ENCODE measurements around the gene MDN1. TPM values are rescaled to one million over a fixed set of nuclear protein-coding genes. Genes with fewer than 3 reads are reported as not detected.

The MDN1 gene
- total RNA-seq, 1 experiment from 2014 or later = 53.6 TPM

DNA sequence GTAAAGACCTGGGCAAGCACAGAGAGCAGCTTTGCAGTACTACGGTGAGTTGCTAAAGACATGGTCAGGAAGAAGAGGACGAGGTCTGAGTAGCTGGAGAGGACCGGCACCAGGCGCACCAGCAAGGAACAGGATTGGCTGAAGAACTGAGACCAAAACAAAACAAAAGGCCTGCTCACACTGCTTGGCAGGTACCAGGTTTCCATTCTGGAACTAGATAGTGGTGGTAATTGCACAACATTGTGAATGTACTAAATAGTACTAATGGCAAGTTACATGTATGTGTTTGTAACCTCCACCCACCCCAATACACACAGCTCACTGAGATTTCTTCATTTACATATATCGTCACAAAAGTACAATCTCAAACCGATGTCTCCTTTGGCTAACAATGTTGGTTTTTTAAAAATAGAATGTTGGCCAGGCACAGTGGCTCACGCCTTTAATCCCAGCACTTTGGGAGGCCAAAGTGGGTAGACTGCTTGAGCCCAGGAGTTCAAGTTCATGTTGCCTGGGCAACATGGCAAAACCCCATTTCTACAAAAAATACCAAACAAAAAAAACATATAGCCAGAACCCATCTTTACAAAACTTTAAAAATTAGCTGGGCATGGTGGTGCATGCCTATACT lies 148.5 kb downstream of the MDN1 start:
- POLR2A ChIA-PET = no interaction called here
- H3K79me2 ChIP-seq (ENCODE audit: insufficient read depth, low read length) = no peaks in the 10 kb centered on the region
- ATAC-seq (no peak), DNase-seq (ENCODE audit: low read depth, low spot score) (no peak)
- H3K9me2 ChIP-seq (ENCODE audit: insufficient read depth) = no peaks in the 10 kb centered on the region
- no peak overlapping the region for H3K4me2 ChIP-seq (ENCODE audit: low read length)
- no peak for TF ChIP-seq CEBPB (IDR thresholded peaks at IDR 0.05; ENCODE audit: low read depth)
- no peak for TF ChIP-seq EZH2phosphoT487 (IDR thresholded peaks at IDR 0.05; ENCODE audit: borderline replicate concordance)
- TF ChIP-seq ZFX (IDR thresholded peaks at IDR 0.05) = no peak
- TF ChIP-seq SRF (IDR thresholded peaks at IDR 0.05; ENCODE audit: low read depth) = no peak
- TF ChIP-seq, protein P1, sequence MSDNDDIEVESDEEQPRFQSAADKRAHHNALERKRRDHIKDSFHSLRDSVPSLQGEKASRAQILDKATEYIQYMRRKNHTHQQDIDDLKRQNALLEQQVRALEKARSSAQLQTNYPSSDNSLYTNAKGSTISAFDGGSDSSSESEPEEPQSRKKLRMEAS (IDR thresholded peaks at IDR 0.05) = no peak
- TF ChIP-seq YY1 (IDR thresholded peaks at IDR 0.05; ENCODE audit: extremely low read depth, insufficient replicate concordance, low read depth, low read length) = no peak
- TF ChIP-seq EGR1 (IDR thresholded peaks at IDR 0.05; ENCODE audit: low read depth) = no peak
- TF ChIP-seq, protein P2, sequence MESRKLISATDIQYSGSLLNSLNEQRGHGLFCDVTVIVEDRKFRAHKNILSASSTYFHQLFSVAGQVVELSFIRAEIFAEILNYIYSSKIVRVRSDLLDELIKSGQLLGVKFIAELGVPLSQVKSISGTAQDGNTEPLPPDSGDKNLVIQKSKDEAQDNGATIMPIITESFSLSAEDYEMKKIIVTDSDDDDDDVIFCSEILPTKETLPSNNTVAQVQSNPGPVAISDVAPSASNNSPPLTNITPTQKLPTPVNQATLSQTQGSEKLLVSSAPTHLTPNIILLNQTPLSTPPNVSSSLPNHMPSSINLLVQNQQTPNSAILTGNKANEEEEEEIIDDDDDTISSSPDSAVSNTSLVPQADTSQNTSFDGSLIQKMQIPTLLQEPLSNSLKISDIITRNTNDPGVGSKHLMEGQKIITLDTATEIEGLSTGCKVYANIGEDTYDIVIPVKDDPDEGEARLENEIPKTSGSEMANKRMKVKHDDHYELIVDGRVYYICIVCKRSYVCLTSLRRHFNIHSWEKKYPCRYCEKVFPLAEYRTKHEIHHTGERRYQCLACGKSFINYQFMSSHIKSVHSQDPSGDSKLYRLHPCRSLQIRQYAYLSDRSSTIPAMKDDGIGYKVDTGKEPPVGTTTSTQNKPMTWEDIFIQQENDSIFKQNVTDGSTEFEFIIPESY (IDR thresholded peaks at IDR 0.05; ENCODE audit: extremely low read depth, insufficient replicate concordance, low read length) = no peak
- CTCF ChIA-PET = no interaction called here
- no peak overlapping the region for H3K4me3 ChIP-seq (replicated peaks in 1 of 2; ENCODE audit: low read depth in 1 of 2, low read length in 2 of 2)
- H3K27me3 ChIP-seq (ENCODE audit: insufficient read depth, low read length) = no peaks in the 10 kb centered on the region
- H3K36me3 ChIP-seq (ENCODE audit: control insufficient read depth in 1 of 2, insufficient read depth in 2 of 2, low read length in 2 of 2) = peaks cover 50 to 64% of the 10 kb centered on the region in 2 experiments
- H3K4me1 ChIP-seq (ENCODE audit: control insufficient read depth in 1 of 2, insufficient read depth in 2 of 2, low read length in 2 of 2) = no peaks in the 10 kb centered on the region
- H2AFZ ChIP-seq (ENCODE audit: low read depth, low read length, poor library complexity, severe bottlenecking) = no peak overlapping the region
- no peak overlapping the region for H3K9ac ChIP-seq (ENCODE audit: low read length)
- no peaks in the 10 kb centered on the region for H3K9me3 ChIP-seq (ENCODE audit: control insufficient read depth in 1 of 2, insufficient read depth in 1 of 2, low read depth in 1 of 2, low read length in 2 of 2)
- no TSS peak for BruUV-seq (replicated peaks)
- RAD21 ChIA-PET (ENCODE audit: low non-redundant PET in 1 of 2, low total read pairs in 2 of 2, uncharacterized antibody in 2 of 2, unreplicated experiment in 2 of 2) = no interaction called here
- intact Hi-C loops (cut with micrococcal nuclease) = no loop called here
- H4K20me1 ChIP-seq (ENCODE audit: insufficient read depth) = no peaks in the 10 kb centered on the region
- no peak overlapping the region for H3K27ac ChIP-seq (ENCODE audit: low read depth, low read length)
